8988T (cell line): ENCODE data around the gene AFP.

Source experiments
- DNase-seq: peaks from one replicate; pipeline ENCODE4 v3.0.0; 2011

The AFP gene

DNA sequence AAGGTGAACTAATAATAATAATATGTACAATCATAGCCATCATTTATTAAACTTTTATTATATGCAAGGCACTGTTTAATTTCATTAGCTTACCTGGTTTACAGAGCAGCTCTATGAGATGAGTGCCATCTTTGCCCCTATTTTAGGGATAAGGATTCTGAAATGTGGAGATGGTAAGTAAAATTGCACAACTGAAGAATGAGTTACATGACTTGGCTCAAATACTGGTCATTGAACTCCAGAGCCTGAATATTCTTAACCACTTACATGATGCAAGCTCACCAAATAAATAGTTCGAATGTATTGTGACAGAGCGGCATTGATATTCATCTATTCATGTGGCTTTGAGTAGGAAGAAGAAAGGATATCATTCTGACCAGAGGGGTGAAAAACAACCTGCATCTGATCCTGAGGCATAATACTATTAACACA is 20.2 kb upstream of the AFP start:
- no peak for DNase-seq

DNA sequence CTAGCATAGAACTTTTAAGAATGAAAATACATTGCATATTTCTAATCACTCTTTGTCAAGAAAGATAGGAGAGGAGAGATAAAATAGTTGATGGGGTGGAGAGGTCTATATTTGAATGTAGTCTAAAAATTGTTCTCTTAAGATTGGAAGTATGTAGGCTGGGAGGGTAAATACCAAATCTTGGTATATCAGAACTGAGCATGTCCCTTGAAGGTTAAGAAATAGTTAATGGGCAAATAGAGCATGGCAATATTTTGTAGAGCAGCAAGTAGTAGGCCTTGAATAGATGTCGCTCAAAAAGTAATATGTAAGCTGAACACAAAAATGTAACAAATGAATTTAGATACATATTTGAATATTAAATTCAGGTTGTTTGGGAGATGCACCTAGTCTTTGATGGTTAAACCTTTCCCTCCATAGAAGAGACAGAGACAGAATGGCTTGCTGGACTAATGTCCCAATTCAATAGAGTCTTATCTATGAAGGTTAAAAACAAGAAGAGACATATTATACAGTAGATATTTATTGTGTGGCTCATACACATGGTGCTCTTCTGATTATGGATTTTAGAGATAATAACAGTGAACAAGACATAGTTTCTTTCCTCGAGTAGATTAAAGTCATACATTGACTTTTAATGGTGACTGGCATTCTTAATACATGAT is 19.5 kb upstream of the AFP start:
- DNase-seq: no peak

DNA sequence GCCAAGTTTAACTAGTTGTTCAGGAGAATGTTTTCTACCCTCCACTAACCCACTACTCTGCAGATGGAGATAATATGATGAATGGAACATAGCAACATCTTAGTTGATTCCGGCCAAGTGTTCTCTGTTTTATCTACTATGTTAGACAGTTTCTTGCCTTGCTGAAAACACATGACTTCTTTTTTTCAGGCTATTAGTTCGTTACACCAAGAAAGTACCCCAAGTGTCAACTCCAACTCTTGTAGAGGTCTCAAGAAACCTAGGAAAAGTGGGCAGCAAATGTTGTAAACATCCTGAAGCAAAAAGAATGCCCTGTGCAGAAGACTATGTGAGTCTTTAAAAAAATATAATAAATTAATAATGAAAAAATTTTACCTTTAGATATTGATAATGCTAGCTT is 18.7 kb upstream of the AFP start:
- no peak for DNase-seq

DNA sequence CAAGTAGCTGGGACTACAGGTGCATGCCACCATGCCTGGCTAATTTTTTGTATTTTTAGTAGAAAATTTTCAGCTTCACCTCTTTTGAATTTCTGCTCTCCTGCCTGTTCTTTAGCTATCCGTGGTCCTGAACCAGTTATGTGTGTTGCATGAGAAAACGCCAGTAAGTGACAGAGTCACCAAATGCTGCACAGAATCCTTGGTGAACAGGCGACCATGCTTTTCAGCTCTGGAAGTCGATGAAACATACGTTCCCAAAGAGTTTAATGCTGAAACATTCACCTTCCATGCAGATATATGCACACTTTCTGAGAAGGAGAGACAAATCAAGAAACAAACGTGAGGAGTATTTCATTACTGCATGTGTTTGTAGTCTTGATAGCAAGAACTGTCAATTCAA is 18.0 kb upstream of the AFP start:
- no peak for DNase-seq

DNA sequence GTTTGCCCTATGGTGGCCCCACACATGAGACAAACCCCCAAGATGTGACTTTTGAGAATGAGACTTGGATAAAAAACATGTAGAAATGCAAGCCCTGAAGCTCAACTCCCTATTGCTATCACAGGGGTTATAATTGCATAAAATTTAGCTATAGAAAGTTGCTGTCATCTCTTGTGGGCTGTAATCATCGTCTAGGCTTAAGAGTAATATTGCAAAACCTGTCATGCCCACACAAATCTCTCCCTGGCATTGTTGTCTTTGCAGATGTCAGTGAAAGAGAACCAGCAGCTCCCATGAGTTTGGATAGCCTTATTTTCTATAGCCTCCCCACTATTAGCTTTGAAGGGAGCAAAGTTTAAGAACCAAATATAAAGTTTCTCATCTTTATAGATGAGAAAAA is 17.3 kb upstream of the AFP start:
- DNase-seq: no peak

DNA sequence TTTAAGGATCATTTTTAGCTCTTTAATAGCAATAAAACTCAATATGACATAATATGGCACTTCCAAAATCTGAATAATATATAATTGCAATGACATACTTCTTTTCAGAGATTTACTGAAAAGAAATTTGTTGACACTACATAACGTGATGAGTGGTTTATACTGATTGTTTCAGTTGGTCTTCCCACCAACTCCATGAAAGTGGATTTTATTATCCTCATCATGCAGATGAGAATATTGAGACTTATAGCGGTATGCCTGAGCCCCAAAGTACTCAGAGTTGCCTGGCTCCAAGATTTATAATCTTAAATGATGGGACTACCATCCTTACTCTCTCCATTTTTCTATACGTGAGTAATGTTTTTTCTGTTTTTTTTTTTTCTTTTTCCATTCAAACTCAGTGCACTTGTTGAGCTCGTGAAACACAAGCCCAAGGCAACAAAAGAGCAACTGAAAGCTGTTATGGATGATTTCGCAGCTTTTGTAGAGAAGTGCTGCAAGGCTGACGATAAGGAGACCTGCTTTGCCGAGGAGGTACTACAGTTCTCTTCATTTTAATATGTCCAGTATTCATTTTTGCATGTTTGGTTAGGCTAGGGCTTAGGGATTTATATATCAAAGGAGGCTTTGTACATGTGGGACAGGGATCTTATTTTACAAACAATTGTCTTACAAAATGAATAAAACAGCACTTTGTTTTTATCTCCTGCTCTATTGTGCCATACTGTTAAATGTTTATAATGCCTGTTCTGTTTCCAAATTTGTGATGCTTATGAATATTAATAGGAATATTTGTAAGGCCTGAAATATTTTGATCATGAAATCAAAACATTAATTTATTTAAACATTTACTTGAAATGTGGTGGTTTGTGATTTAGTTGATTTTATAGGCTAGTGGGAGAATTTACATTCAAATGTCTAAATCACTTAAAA is 16.6 kb upstream of the AFP start:
- DNase-seq: no peak

DNA sequence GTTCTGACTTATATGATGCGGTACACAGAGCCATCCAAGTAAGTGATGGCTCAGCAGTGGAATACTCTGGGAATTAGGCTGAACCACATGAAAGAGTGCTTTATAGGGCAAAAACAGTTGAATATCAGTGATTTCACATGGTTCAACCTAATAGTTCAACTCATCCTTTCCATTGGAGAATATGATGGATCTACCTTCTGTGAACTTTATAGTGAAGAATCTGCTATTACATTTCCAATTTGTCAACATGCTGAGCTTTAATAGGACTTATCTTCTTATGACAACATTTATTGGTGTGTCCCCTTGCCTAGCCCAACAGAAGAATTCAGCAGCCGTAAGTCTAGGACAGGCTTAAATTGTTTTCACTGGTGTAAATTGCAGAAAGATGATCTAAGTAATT is 15.4 kb upstream of the AFP start:
- DNase-seq: no peak

DNA sequence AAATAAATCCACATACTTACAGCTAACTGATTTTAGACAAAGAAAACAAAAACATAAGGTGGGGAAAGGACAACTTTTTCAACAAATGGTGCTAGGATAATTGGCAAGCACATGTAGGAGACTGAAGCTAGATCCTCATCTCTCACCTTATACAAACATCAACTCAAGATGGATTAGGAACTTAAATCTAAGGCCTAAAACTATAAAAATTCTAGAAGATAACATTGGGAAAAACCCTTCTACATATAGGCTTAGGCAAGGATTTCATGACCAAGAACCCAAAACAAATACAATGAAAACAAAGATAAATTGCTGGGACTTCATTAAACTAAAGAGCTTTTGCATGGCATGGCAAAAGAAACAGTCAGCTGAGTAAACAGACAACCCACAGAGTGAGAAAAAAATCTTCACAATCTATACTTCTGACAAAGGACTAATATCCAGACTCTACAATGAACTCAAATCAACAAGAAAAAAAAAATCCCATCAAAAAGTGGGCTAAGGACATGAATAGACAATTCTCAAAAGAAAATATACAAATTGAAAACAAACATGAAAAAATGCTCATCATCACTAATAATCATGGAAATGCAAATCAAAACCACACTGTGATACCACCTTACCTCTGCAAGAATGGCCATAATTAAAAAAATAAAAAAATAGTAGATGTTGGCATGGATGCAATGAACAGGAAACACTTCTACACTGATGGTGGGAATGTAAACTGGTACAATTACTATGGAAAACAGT is 14.1 kb upstream of the AFP start:
- no peak for DNase-seq

GRCh38 chr4:73422458-73422752 is 13.6 kb upstream of the AFP start:
- DNase-seq: no peak

DNA sequence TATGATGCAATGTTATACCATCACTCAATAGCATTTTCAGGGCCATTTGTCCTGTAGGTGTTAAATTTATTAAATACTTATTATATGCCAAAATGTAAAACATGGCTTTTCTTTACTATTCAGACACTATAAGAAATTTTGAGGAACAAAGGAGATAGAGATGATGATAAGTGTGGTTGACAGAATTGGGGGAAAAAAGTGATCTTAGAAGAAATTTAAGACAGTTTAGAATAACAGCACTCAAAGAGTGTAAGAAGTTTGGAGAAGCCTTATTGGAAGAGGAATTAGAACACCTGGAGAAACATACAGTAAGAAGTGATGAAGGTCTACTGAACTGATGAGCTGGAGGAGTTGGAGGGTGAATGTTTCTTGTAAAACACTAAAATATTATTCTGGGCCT is 12.8 kb upstream of the AFP start:
- no peak for DNase-seq

DNA sequence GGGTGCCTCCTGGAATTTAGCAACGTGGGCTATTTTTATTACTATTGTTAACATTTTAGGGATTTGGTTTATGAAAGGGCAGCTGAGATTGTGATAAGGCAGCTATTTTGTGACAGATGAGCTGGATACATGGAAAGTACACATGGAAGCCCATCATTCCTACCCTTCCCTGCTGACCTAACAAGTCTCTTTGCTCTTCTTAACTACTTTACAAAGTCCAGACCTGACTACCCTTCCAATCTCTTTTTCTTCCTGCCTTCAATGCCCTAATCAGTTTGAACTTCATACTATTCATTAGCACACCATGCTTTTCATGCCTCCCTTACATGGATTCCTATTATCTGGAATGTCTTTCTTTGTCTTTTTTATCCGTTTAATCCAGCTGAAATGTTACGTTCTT is 9.4 kb upstream of the AFP start:
- DNase-seq: no peak

- DNase-seq: no peak
Observed at GRCh38 chr4:73429118-73429517, 6.9 kb upstream of the AFP start.

- DNase-seq: no peak
Observed at GRCh38 chr4:73429826-73430587, 6.0 kb upstream of the AFP start.

- DNase-seq: no peak
Observed at GRCh38 chr4:73431813-73432168, 4.2 kb upstream of the AFP start.

DNA sequence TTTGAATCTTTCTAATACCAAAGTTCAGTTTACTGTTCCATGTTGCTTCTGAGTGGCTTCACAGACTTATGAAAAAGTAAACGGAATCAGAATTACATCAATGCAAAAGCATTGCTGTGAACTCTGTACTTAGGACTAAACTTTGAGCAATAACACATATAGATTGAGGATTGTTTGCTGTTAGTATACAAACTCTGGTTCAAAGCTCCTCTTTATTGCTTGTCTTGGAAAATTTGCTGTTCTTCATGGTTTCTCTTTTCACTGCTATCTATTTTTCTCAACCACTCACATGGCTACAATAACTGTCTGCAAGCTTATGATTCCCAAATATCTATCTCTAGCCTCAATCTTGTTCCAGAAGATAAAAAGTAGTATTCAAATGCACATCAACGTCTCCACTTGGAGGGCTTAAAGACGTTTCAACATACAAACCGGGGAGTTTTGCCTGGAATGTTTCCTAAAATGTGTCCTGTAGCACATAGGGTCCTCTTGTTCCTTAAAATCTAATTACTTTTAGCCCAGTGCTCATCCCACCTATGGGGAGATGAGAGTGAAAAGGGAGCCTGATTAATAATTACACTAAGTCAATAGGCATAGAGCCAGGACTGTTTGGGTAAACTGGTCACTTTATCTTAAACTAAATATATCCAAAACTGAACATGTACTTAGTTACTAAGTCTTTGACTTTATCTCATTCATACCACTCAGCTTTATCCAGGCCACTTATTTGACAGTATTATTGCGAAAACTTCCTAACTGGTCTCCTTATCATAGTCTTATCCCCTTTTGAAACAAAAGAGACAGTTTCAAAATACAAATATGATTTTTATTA is 3.6 kb upstream of the AFP start:
- no peak for DNase-seq

DNA sequence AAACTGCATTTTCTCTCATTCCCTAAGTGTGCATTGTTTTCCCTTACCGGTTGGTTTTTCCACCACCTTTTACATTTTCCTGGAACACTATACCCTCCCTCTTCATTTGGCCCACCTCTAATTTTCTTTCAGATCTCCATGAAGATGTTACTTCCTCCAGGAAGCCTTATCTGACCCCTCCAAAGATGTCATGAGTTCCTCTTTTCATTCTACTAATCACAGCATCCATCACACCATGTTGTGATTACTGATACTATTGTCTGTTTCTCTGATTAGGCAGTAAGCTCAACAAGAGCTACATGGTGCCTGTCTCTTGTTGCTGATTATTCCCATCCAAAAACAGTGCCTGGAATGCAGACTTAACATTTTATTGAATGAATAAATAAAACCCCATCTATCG is 2.9 kb upstream of the AFP start:
- DNase-seq: no peak

- no peak for DNase-seq
Observed at GRCh38 chr4:73434311-73434710, 1.7 kb upstream of the AFP start.

- DNase-seq: no peak
Observed at GRCh38 chr4:73436674-73437557, 895 bp downstream of the AFP start.

DNA sequence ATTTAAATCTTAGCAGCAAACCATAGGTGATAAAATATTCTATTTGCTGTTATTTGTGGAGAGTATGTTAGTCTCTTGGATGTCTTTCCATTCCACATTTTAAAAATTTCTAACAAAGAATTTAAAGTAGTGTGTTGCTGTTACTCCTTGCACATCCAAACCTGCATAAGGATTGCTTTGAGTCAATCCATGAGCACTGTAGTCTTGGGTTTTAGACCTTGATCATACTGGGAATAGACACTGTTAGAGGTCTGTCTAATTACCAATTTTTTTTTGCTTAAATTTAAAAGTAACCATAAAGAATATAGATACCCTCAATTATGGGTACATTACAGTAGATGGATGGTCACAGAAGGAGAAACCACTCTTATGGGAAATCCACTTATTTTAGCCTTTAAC is 1.5 kb downstream of the AFP start:
- DNase-seq: no peak

- no peak for DNase-seq
Observed at GRCh38 chr4:73438048-73438447, 2.0 kb downstream of the AFP start.

DNA sequence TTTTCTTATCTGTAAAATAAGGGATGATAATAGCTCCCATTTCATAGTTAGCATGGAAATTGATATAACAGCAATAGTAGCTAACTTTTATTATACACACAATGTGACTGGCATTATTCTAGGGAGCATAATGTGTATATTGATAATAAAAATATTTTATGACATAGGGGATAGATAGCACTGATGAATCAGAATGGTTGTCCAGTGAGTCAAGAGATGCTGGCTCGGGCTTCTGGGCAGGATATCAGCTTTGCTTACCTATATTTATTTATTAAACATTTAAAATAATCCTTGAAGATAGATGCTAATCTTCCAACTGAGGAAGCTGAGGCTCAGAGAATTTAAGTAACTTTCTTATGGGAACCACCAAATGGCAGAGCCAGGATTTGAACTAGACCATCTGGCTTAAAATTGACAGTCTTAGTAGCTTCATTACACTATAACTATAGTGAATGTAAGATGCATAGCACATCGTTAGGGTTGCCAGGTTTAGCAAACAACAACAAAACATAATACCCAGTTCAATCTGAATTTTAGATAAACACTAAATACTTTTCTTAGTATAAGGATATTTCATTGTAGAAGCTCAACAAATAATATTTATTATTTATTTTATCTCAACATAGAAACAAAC is 2.7 kb downstream of the AFP start:
- no peak for DNase-seq
